Measurements from ENCODE around the gene PATJ. TPM values are rescaled to one million over a fixed set of nuclear protein-coding genes. Genes with fewer than 3 reads are reported as not detected.
"Not testable (repeated sequence)": the region's sequence is repeated elsewhere in the genome, so short reads cannot be mapped to it uniquely, and the experiment has no call there.

PATJ gene
- total RNA-seq, 1 donor from 2014 or later, result 126 TPM

- TF ChIP-seq CTCF (IDR thresholded peaks at IDR 0.05; ENCODE audit: unreplicated experiment), result no peak
- H3K27ac Mint-ChIP-seq, result no peak overlapping the region
- no peaks in the 10 kb centered on the region for H3K9me3 Mint-ChIP-seq (ENCODE audit: low read depth)
- H3K36me3 Mint-ChIP-seq (ENCODE audit: insufficient read depth), result no peaks in the 10 kb centered on the region
- H3K4me3 Mint-ChIP-seq (ENCODE audit: low read depth), result no peak overlapping the region
- no peak for DNase-seq (ENCODE audit: low spot score, unreplicated experiment)
- peaks cover 12% of the 10 kb centered on the region for H3K4me1 Mint-ChIP-seq (ENCODE audit: low read depth)
- H3K27me3 Mint-ChIP-seq, result no peaks in the 10 kb centered on the region
These were observed 14.7 kb upstream of the PATJ start for GRCh38 chr1:61727544-61727943.

DNA sequence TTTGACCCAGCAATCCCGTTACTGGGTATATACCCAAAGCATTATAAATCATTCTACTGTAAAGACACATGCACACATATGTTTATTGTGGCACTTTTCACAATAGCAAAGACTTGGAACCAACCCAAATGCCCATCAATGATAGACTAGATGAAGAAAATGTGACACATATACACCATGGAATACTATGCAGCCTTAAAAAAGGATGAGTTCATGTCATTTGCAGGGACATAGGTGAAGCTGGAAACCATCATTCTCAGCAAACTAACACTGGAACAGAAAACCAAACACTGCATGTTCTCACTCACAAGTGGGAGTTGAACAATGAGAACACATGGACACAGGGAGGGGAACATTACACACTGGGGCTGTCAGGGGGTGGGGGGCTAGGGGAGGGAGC is 11.6 kb upstream of the PATJ start:
- H3K4me1 Mint-ChIP-seq (ENCODE audit: low read depth), result not testable (repeated sequence)

GRCh38 chr1:61732726-61733125 is 9.6 kb upstream of the PATJ start:
- Mint-ChIP-seq H3K4me3 (ENCODE audit: low read depth) (no peak overlapping the region), H3K9me3 (ENCODE audit: low read depth) (no peaks in the 10 kb centered on the region), H3K36me3 (ENCODE audit: insufficient read depth) (no peaks in the 10 kb centered on the region), H3K4me1 (ENCODE audit: low read depth) (peaks cover 4% of the 10 kb centered on the region), H3K27ac (no peak overlapping the region), H3K27me3 (no peaks in the 10 kb centered on the region)
- DNase-seq (ENCODE audit: low spot score, unreplicated experiment), result no peak
- no peak for TF ChIP-seq CTCF (IDR thresholded peaks at IDR 0.05; ENCODE audit: unreplicated experiment)

More for the DNA sequence above, 11.6 kb upstream of the PATJ start:
- H3K4me3 Mint-ChIP-seq (ENCODE audit: low read depth); H3K9me3 Mint-ChIP-seq (ENCODE audit: low read depth); H3K36me3 Mint-ChIP-seq (ENCODE audit: insufficient read depth); DNase-seq (ENCODE audit: low spot score, unreplicated experiment); H3K27ac Mint-ChIP-seq; H3K27me3 Mint-ChIP-seq: not testable (repeated sequence)

DNA sequence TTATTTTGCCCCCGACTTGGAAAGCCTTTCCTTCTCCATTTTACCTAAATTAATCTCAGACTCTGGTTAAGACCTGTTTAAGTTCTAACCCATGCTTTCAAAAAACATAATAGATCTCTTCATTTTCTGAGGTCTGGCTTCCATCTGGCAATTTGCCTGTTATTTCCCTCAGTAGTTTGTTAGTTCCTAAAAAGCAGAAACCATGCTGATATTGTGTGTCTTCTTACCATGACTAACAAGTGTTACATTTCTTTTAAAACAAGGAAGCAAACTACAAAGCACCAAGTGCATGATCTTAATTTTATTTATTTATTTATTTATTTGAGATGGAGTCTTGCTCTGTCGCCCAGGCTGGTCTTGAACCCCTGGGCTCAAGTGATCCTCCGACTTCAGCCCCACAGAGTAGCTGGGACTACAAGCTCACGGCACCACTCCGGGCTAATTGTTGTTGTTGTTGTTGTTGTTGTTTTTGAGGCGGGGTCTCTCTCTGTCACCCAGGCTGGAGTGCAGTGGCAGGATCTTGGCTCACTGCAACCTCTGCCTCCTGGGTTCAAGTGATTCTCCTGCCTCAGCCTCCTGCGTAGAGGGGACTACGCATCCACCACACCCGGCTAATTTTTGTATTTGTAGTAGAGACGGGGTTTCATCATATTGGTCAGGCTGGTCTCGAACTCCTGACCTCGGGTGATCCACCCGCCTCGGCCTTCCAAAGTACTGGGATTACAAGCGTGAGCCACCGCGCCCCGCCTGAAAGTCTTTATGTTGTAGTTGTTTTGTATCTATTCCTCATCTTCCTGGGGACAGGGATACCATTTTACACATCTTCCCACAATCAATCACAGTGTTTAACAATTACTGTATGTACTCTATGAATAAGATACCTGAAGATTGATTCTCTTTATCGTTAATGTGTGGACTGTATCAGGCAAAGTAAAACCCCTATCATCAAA is 1.3 kb upstream of the PATJ start:
- peak overlapping the region; percentile 99 for H3K27ac Mint-ChIP-seq

GRCh38 chr1:61742620-61743430 is 545 bp downstream of the PATJ start:
- Mint-ChIP-seq H3K27me3 (no peaks in the 10 kb centered on the region), H3K4me3 (ENCODE audit: low read depth) (peak overlapping the region; percentile 79), H3K4me1 (ENCODE audit: low read depth) (peaks cover 32% of the 10 kb centered on the region), H3K9me3 (ENCODE audit: low read depth) (no peaks in the 10 kb centered on the region), H3K27ac (peak overlapping the region; percentile 96), H3K36me3 (ENCODE audit: insufficient read depth) (peaks cover 9% of the 10 kb centered on the region)
- peak; percentile 30 for DNase-seq (ENCODE audit: low spot score, unreplicated experiment)
- peak; percentile 11 for TF ChIP-seq CTCF (IDR thresholded peaks at IDR 0.05; ENCODE audit: unreplicated experiment)

More for the DNA sequence above, 1.3 kb upstream of the PATJ start:
- Mint-ChIP-seq H3K36me3 (ENCODE audit: insufficient read depth) (peaks cover 7% of the 10 kb centered on the region), H3K27me3 (no peaks in the 10 kb centered on the region), H3K4me3 (ENCODE audit: low read depth) (peak overlapping the region; percentile 92), H3K4me1 (ENCODE audit: low read depth) (peaks cover 19% of the 10 kb centered on the region), H3K9me3 (ENCODE audit: low read depth) (no peaks in the 10 kb centered on the region)
- no peak for DNase-seq (ENCODE audit: low spot score, unreplicated experiment)
- TF ChIP-seq CTCF (IDR thresholded peaks at IDR 0.05; ENCODE audit: unreplicated experiment), result no peak
